ENCODE measurements around the gene ABAT. TPM values are rescaled to one million over a fixed set of nuclear protein-coding genes. Genes with fewer than 3 reads are reported as not detected.

ABAT gene
- polyA plus RNA-seq, 12 donors = 13.2 to 32.8 (median 19.9) TPM; not detected in 1

GRCh38 chr16:8812162-8812843 is 137.9 kb downstream of the ABAT start:
- DNase-seq = no peak

- DNase-seq = no peak
Observed at GRCh38 chr16:8814095-8814806, 139.8 kb downstream of the ABAT start.

- no peak for DNase-seq
Observed at GRCh38 chr16:8816967-8817655, 142.7 kb downstream of the ABAT start.

GRCh38 chr16:8818504-8819270 is 144.3 kb downstream of the ABAT start:
- DNase-seq = no peak

GRCh38 chr16:8819411-8820034 is 145.1 kb downstream of the ABAT start:
- no peak for DNase-seq

GRCh38 chr16:8822403-8822802 is 148.0 kb downstream of the ABAT start:
- no peak for DNase-seq

GRCh38 chr16:8826278-8826879 is 152.0 kb downstream of the ABAT start:
- no peak for DNase-seq

- DNase-seq = no peak
Observed at GRCh38 chr16:8828541-8829165, 154.2 kb downstream of the ABAT start.

GRCh38 chr16:8831450-8831849 is 157.0 kb downstream of the ABAT start:
- no peak for DNase-seq

GRCh38 chr16:8831871-8832716 is 157.7 kb downstream of the ABAT start:
- DNase-seq = no peak

GRCh38 chr16:8832717-8833105 is 158.3 kb downstream of the ABAT start:
- DNase-seq = no peak

Other genes with a start within 250 kb of the ABAT start
- gene TMEM114, start 84.1 kb upstream of the ABAT start, polyA plus RNA-seq (ENCODE audit: insufficient read length in 12 of 12) = not detected
- gene METTL22, start 52.9 kb upstream of the ABAT start, polyA plus RNA-seq (ENCODE audit: insufficient read length in 12 of 12) = 10 to 100 TPM in 11 of 12 donors, not detected in 1; 12.1 to 30.3 (median 19.3) TPM
- 10 to 100 TPM in 7 of 12 donors, 1 to 10 TPM in 4, not detected in 1; 8.3 to 13.8 (median 10.2) TPM for gene TMEM186, start 123.0 kb downstream of the ABAT start, polyA plus RNA-seq (ENCODE audit: insufficient read length in 12 of 12)
- gene PMM2, start 123.2 kb downstream of the ABAT start, polyA plus RNA-seq (ENCODE audit: insufficient read length in 12 of 12) = 10 to 100 TPM in 11 of 12 donors, not detected in 1; 14.4 to 36.8 (median 20.4) TPM
- gene CARHSP1, start 194.4 kb downstream of the ABAT start, polyA plus RNA-seq (ENCODE audit: insufficient read length in 12 of 12) = 100 to 1,000 TPM in 6 of 12 donors, 10 to 100 TPM in 5, not detected in 1; 90.7 to 117 (median 102) TPM
- gene LITAFD, start 207.7 kb downstream of the ABAT start, polyA plus RNA-seq (ENCODE audit: insufficient read length in 12 of 12) = under 1 TPM in 1 of 12 donors, not detected in 11; 0.23 TPM